IPS-18a (cell line): ENCODE measurements around the gene OTUB2.

ENCODE experiments used
- H3K27ac ChIP-seq: one replicate; pipeline ENCODE4 v1.5.1; 2013; ENCODE audit warnings: low read length
- H3K27me3 ChIP-seq: one replicate; pipeline ENCODE4 v1.6.1; 2013; ENCODE audit warnings: mild to moderate bottlenecking, low read length; ENCODE audit not compliant: control insufficient read depth, insufficient read depth
- H3K36me3 ChIP-seq: one replicate; pipeline ENCODE4 v1.6.1; 2013; ENCODE audit warnings: low read depth, low read length; ENCODE audit not compliant: control insufficient read depth
- H3K4me1 ChIP-seq: one replicate; pipeline ENCODE4 v1.6.1; 2013; ENCODE audit warnings: low read depth, low read length; ENCODE audit not compliant: control insufficient read depth
- H3K4me3 ChIP-seq: one replicate; pipeline ENCODE4 v1.5.1; 2013; ENCODE audit warnings: low read length
- H3K9ac ChIP-seq: one replicate; pipeline ENCODE4 v1.6.1; 2013; ENCODE audit warnings: mild to moderate bottlenecking, low read length, moderate library complexity
- H3K9me3 ChIP-seq: one replicate; pipeline ENCODE4 v1.6.1; 2013; ENCODE audit warnings: low read depth, low read length; ENCODE audit not compliant: control insufficient read depth

OTUB2 gene

GRCh38 chr14:93998871-93999403, 27.2 kb upstream of the OTUB2 start:
- Histone ChIP-seq H3K4me1 (no peaks in the 10 kb centered on the region), H3K9me3 (no peaks in the 10 kb centered on the region), H3K27ac (no peak overlapping the region), H3K36me3 (no peaks in the 10 kb centered on the region), H3K9ac (no peak overlapping the region), H3K27me3 (no peaks in the 10 kb centered on the region), H3K4me3 (no peak overlapping the region)

DNA sequence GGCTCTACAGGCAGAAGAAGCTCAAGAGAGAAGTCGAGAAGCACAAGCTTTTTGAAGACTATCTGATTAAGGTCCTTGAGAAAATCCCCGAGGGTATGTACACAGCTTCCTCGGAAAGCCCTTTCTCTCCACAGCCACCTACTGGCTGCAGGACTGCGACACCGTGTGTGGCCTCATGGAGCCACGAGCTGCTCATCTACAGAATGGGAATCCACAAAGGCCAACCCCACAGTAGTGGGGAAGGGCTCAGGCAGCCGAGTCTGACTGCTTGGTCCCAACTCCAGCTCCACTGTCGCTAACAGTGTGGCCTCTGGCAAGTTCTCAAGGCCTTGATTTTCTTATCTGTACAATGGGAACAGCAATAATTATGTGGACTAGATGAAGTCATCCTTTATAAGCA, 26.6 kb upstream of the OTUB2 start:
- Histone ChIP-seq H3K27ac (no peak overlapping the region), H3K36me3 (no peaks in the 10 kb centered on the region), H3K9ac (no peak overlapping the region), H3K4me1 (no peaks in the 10 kb centered on the region), H3K27me3 (no peaks in the 10 kb centered on the region), H3K4me3 (no peak overlapping the region), H3K9me3 (no peaks in the 10 kb centered on the region)

GRCh38 chr14:94000267-94000666, 25.9 kb upstream of the OTUB2 start:
- no peaks in the 10 kb centered on the region for H3K27me3 ChIP-seq
- no peaks in the 10 kb centered on the region for H3K4me1 ChIP-seq
- H3K36me3 ChIP-seq = no peaks in the 10 kb centered on the region
- no peak overlapping the region for H3K4me3 ChIP-seq
- no peak overlapping the region for H3K9ac ChIP-seq
- no peaks in the 10 kb centered on the region for H3K9me3 ChIP-seq
- no peak overlapping the region for H3K27ac ChIP-seq

DNA sequence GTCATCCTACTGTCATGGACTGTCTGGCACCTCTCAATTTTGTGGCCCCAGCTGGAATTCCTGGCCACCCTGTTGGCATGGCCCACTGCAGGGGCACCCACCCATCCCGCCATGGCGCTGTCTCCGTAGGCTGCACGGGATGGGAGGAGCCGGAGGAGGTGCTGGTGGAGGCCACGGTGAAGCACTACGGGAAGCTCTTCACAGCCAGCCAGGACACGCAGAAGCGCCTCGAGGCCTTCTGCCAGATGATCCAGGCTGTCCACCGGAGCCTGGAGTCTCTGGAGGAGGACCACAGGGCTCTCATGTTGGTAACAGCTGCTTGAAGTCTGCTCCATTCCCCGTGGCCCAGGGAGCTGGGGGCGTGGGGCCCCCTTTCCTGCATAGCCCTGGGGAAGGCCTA, 25.1 kb upstream of the OTUB2 start:
- Histone ChIP-seq H3K27me3 (no peaks in the 10 kb centered on the region), H3K36me3 (no peaks in the 10 kb centered on the region), H3K4me3 (no peak overlapping the region), H3K9me3 (no peaks in the 10 kb centered on the region), H3K27ac (no peak overlapping the region), H3K4me1 (no peaks in the 10 kb centered on the region), H3K9ac (no peak overlapping the region)

DNA sequence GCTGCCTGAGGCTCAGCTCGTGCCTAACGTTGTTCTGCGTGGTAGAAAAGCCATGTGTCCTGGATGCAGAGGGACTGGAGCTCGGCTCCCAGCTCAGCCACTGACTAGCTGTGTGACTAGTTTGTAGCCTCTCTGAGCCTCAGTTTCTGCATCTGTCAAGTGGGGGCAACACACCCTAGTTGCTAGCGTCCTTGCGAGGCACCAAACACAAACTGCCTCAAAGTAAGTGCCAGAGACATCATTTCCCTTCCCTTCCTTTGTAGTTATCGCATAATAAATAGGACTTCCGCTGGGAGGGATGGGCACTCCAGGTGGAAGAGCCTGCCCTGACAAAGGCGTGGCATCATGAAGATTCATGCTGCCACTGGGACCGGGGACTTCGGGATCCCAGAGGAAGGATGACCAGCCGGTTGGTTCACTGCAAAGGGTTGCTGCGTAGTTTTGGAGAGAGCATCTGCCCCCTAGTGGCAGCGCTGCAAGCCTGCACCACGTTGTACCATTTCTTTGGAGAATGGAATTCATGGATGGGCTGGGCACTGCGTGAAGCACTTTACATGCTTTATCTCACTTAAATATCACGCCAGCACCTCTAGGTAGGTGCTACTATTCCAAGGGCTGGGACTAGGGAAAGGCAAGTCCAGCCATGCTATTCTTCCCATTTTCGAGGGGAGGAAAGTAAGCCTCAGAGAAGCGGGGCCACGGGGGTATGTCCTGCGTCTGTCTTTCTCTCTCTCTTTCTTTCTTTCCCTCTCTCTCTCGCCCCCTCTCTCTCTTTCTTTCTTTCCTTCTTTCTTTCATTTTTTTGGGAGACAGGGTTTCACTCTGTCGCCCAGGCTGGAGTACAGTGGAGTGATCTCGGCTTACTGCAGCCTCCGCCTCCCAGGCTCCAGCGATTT, 24.4 kb upstream of the OTUB2 start:
- H3K4me1 ChIP-seq = no peaks in the 10 kb centered on the region
- no peak overlapping the region for H3K4me3 ChIP-seq
- H3K27ac ChIP-seq = no peak overlapping the region
- no peaks in the 10 kb centered on the region for H3K9me3 ChIP-seq
- no peaks in the 10 kb centered on the region for H3K36me3 ChIP-seq
- no peak overlapping the region for H3K9ac ChIP-seq
- H3K27me3 ChIP-seq = no peaks in the 10 kb centered on the region

- Histone ChIP-seq H3K4me3 (no peak overlapping the region), H3K27ac (no peak overlapping the region), H3K4me1 (no peaks in the 10 kb centered on the region), H3K27me3 (no peaks in the 10 kb centered on the region), H3K36me3 (no peaks in the 10 kb centered on the region), H3K9ac (no peak overlapping the region), H3K9me3 (no peaks in the 10 kb centered on the region)
These were observed 22.7 kb upstream of the OTUB2 start for GRCh38 chr14:94003397-94003796.

DNA sequence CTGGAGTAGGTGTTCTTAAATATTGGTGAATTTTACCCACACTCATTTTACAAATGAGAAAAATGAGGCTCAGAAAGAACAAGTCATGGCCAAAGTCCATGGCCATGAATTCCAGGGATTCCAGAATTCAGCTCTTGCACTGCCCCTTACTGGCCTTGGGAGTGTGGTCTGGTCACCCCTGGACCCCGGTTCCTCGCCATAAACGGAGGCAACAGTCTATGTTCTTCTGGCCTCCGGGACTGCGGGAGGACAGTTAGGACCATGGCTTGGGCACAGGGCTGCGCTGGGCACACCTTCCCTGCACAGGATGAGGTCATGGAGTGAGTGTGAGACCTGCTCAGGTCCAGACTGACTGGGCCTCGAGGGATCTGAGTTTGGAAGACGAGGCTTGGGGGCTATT, 22.1 kb upstream of the OTUB2 start:
- Histone ChIP-seq H3K9ac (no peak overlapping the region), H3K27ac (no peak overlapping the region), H3K4me1 (no peaks in the 10 kb centered on the region), H3K9me3 (no peaks in the 10 kb centered on the region), H3K4me3 (no peak overlapping the region), H3K36me3 (no peaks in the 10 kb centered on the region), H3K27me3 (no peaks in the 10 kb centered on the region)

DNA sequence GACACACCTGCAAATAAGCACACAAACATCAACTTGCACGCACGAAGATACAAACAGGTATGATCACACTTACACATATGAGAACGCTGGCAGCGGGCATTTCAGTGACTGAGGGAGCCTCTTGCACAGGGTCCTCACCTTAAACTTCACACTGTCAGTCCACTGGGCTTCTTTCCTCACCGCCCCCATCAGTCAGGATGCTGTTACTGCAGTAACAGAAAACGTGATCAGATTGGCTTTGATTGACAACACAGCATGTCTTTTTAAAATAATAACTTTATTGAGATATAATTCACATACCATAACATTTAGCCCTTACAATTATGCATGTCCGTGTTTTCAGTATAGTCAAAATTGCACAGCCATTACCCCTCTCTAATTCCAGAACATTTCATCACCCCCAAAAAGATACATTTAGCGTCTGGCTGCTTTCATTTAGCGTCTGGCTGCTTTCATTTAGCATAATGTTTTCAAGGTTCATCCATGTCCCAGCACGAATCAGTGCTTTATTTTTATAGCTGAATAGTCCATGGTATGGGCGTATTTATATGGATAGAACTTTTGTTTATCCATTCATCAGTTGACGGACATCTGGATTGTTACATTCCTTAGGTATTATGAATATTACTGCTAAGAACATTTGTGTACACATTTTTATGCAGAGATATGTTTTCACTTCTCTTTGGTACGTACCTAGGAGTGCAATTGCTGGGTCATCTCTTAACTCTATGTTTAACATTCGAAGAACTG, 20.6 kb upstream of the OTUB2 start:
- Histone ChIP-seq H3K4me1 (no peaks in the 10 kb centered on the region), H3K4me3 (no peak overlapping the region), H3K27ac (no peak overlapping the region), H3K27me3 (no peaks in the 10 kb centered on the region), H3K36me3 (no peaks in the 10 kb centered on the region), H3K9ac (no peak overlapping the region), H3K9me3 (no peaks in the 10 kb centered on the region)

DNA sequence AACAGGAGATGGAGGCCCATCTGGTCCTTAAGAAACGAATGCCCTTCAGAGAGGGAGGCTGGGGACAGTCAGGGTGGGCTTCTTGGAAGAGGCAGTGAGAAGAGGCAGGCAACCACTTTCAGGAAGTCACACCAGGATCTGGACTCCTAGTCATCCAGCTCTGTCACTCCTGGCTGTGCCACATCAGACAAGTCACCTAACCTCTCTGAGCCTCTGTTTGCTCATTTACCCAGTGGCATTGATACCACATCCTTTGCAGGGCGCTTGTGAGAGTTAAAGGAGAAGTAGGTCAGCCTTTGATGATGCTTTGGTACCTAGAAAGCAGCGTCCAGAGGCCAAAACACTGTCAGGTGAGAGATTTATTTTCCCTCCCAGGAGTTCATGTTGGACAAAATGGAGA, 17.9 kb upstream of the OTUB2 start:
- Histone ChIP-seq H3K9me3 (no peaks in the 10 kb centered on the region), H3K4me3 (no peak overlapping the region), H3K4me1 (no peaks in the 10 kb centered on the region), H3K9ac (no peak overlapping the region), H3K27me3 (no peaks in the 10 kb centered on the region), H3K27ac (no peak overlapping the region), H3K36me3 (no peaks in the 10 kb centered on the region)

DNA sequence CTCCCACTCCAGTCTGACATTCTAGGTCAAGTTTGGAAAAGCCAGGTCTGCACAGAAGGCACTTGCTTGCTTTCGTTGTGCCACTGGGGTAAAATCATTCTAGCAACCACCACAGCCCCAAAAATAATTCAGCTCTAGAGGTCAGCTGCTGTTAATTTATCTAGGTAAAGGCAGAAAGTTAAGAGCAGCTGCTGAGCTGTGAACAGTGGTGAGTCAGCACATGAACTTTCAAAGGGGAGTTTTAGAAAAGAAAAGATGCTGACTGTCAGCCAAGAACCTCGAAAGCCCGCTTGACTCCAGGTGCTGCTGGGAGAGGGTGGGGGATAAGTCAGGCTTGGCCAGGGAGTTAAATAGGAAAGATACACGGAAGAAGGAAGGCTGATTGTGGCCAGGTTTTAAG, 16.4 kb upstream of the OTUB2 start:
- Histone ChIP-seq H3K4me1 (no peaks in the 10 kb centered on the region), H3K27me3 (no peaks in the 10 kb centered on the region), H3K9ac (no peak overlapping the region)

DNA sequence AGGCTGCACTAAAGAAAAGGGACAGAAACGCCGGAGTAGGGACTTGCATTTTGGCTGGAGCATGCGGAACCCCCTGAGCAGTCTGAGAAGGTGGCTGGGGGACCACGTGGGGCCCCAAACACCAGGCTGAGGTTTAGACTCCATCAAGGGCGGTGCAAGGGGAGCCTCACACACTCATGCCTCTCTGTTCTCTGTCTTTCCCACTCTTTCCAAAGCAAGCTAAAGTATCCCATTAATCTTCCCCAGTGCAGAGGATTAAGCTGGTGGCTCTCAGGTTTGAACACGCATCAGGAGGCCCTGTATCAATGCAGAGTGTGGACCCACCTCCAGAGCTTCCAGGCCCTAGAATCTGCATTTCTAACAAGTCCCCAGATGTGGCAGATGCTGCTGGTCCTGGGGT, 15.5 kb upstream of the OTUB2 start:
- Histone ChIP-seq H3K9ac (no peak overlapping the region), H3K36me3 (no peaks in the 10 kb centered on the region), H3K4me3 (no peak overlapping the region), H3K27me3 (no peaks in the 10 kb centered on the region), H3K4me1 (no peaks in the 10 kb centered on the region), H3K9me3 (no peaks in the 10 kb centered on the region), H3K27ac (no peak overlapping the region)

More for the DNA sequence above, 16.4 kb upstream of the OTUB2 start:
- Histone ChIP-seq H3K36me3 (no peaks in the 10 kb centered on the region), H3K9me3 (no peaks in the 10 kb centered on the region), H3K27ac (no peak overlapping the region), H3K4me3 (no peak overlapping the region)
